ENCODE results near the gene DNAH11. TPM values are rescaled to one million over a fixed set of nuclear protein-coding genes. Genes with fewer than 3 reads are reported as not detected.

The DNAH11 gene
- total RNA-seq, 1 experiment from 2014 or later = 0.91 TPM

DNA sequence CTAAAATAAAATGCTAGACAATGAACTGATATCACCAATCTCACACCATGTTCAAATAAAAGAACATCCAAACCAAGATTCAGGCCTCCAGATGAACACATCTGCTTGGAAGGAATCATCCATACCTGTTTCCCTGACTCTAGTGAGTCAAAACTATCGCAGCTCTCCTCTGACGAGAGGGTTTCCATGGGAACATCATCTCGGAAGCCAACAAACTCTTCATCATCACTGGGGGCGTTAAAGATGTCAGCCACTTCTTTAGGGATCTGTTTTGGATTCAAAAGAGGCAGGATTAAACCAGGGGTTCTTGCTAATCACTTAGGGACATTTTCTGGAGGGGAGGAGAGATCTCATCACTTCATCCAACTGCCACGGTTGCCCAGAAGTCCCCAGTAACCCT is 373.8 kb downstream of the DNAH11 start:
- TF ChIP-seq, protein P1, sequence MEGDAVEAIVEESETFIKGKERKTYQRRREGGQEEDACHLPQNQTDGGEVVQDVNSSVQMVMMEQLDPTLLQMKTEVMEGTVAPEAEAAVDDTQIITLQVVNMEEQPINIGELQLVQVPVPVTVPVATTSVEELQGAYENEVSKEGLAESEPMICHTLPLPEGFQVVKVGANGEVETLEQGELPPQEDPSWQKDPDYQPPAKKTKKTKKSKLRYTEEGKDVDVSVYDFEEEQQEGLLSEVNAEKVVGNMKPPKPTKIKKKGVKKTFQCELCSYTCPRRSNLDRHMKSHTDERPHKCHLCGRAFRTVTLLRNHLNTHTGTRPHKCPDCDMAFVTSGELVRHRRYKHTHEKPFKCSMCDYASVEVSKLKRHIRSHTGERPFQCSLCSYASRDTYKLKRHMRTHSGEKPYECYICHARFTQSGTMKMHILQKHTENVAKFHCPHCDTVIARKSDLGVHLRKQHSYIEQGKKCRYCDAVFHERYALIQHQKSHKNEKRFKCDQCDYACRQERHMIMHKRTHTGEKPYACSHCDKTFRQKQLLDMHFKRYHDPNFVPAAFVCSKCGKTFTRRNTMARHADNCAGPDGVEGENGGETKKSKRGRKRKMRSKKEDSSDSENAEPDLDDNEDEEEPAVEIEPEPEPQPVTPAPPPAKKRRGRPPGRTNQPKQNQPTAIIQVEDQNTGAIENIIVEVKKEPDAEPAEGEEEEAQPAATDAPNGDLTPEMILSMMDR (IDR thresholded peaks at IDR 0.05; ENCODE audit: unreplicated experiment) = no peak
- Mint-ChIP-seq H3K36me3 (ENCODE audit: insufficient read depth, unreplicated experiment) (peaks cover 16% of the 10 kb centered on the region), H3K27ac (ENCODE audit: low read depth, unreplicated experiment) (peak overlapping the region; percentile 31), H3K4me1 (ENCODE audit: insufficient read depth, unreplicated experiment) (peaks cover 5% of the 10 kb centered on the region), H3K27me3 (ENCODE audit: insufficient read depth, unreplicated experiment) (no peaks in the 10 kb centered on the region), H3K9me3 (ENCODE audit: unreplicated experiment) (no peaks in the 10 kb centered on the region), H3K4me3 (ENCODE audit: unreplicated experiment) (no peak overlapping the region)
- POLR2A ChIA-PET = no interaction called here
- CTCF ChIA-PET = interaction anchor here (0.5 kb wide), 1 partner anchor 484 kb away, joined by 3 read pairs; no protein-coding TSS in a partner anchor
- intact Hi-C loops (cut with micrococcal nuclease) = no loop called here
- no peak for DNase-seq (ENCODE audit: unreplicated experiment)
- BruUV-seq (replicated peaks) = no TSS peak

DNA sequence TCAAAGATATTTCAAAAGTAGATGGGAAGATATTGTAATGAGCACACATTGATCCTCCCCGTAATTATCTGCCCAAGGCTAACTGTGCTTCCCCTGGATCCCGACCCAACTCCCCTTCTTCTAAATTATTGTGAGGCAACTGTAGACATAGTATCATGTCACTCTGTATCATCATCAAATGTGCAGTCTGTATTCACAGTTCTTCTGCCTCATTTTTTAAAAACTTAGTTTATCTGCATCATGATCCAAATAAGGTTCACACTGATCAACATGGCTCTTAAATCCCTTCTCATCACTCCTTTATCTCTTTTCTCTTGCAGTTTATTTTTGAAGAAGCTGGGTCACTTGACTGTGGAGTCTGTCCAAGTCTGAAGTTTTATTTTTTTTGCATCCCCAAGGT is 375.4 kb downstream of the DNAH11 start:
- CTCF ChIA-PET = no interaction called here
- TF ChIP-seq, protein P1 (IDR thresholded peaks at IDR 0.05; ENCODE audit: unreplicated experiment) = no peak
- BruUV-seq (replicated peaks) = no TSS peak
- no peaks in the 10 kb centered on the region for H3K9me3 Mint-ChIP-seq (ENCODE audit: unreplicated experiment)
- DNase-seq (ENCODE audit: unreplicated experiment) = no peak
- intact Hi-C loops (cut with micrococcal nuclease) = no loop called here
- no peaks in the 10 kb centered on the region for H3K27me3 Mint-ChIP-seq (ENCODE audit: insufficient read depth, unreplicated experiment)
- no peak overlapping the region for H3K27ac Mint-ChIP-seq (ENCODE audit: low read depth, unreplicated experiment)
- H3K4me1 Mint-ChIP-seq (ENCODE audit: insufficient read depth, unreplicated experiment) = peaks cover 12% of the 10 kb centered on the region
- H3K4me3 Mint-ChIP-seq (ENCODE audit: unreplicated experiment) = no peak overlapping the region
- POLR2A ChIA-PET = no interaction called here
- peaks cover 11% of the 10 kb centered on the region for H3K36me3 Mint-ChIP-seq (ENCODE audit: insufficient read depth, unreplicated experiment)

DNA sequence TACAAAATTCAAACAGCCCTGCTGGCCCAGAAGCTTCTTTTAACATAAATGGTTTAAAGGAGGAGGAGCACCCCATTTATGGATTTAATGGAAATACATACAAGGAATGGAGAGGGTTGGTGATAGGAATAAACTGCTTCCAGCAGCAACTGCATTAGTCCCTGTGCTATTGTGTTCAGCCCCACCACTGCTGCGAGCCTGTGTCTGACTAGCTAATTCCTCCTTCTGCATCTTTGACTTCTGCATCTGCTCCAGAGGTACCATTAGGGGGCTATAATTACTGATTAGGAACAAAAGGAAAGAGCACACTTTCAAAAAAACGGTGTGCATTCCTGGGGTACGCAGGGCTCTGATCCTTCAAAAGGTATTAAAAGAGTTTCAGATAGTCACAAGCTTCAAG is 378.1 kb downstream of the DNAH11 start:
- POLR2A ChIA-PET = interaction anchor here (0.5 to 1.3 kb wide), 2 partner anchors 10 to 477 kb away, joined by 3 read pairs; no protein-coding TSS in a partner anchor
- CTCF ChIA-PET = interaction anchor here (0.6 kb wide), 2 partner anchors 71 to 781 kb away, joined by 3 to 4 read pairs; no protein-coding TSS in a partner anchor

DNA sequence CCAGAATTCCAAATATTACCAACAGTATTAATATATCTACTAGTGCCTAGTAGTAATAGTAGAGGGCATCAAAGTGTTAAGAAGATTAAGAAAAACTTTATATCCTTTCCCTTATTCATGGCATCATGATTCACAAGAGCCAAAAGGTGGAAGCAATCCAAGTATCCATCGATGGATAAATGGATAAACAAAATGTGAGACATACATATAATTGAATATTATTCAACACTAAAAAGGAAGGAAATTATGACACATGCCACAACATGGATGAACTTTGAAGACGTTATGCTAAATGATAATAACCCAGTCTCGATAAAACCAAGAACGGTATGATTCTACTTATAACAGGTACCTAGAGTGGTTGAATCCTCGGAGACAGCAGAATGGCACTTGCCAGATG is 379.8 kb downstream of the DNAH11 start:
- ChIA-PET POLR2A (interaction anchor here (2.0 kb wide), 1 partner anchor 22 kb away, joined by 11 read pairs; no protein-coding TSS in a partner anchor), CTCF (no interaction called here)
- no TSS peak for BruUV-seq (replicated peaks)

More for the DNA sequence above, 378.1 kb downstream of the DNAH11 start:
- DNase-seq (ENCODE audit: unreplicated experiment) = no peak
- no TSS peak for BruUV-seq (replicated peaks)
- Mint-ChIP-seq H3K36me3 (ENCODE audit: insufficient read depth, unreplicated experiment) (no peaks in the 10 kb centered on the region), H3K4me1 (ENCODE audit: insufficient read depth, unreplicated experiment) (peaks cover 10% of the 10 kb centered on the region), H3K27me3 (ENCODE audit: insufficient read depth, unreplicated experiment) (no peaks in the 10 kb centered on the region), H3K9me3 (ENCODE audit: unreplicated experiment) (no peaks in the 10 kb centered on the region), H3K4me3 (ENCODE audit: unreplicated experiment) (no peak overlapping the region), H3K27ac (ENCODE audit: low read depth, unreplicated experiment) (no peak overlapping the region)
- intact Hi-C loops (cut with micrococcal nuclease) = no loop called here
- TF ChIP-seq, protein P1 (IDR thresholded peaks at IDR 0.05; ENCODE audit: unreplicated experiment) = no peak

More for the DNA sequence above, 379.8 kb downstream of the DNAH11 start:
- Mint-ChIP-seq H3K27me3 (ENCODE audit: insufficient read depth, unreplicated experiment) (no peaks in the 10 kb centered on the region), H3K4me3 (ENCODE audit: unreplicated experiment) (no peak overlapping the region), H3K9me3 (ENCODE audit: unreplicated experiment) (no peaks in the 10 kb centered on the region), H3K27ac (ENCODE audit: low read depth, unreplicated experiment) (no peak overlapping the region), H3K4me1 (ENCODE audit: insufficient read depth, unreplicated experiment) (peaks cover 10% of the 10 kb centered on the region), H3K36me3 (ENCODE audit: insufficient read depth, unreplicated experiment) (peaks cover 7% of the 10 kb centered on the region)
- intact Hi-C loops (cut with micrococcal nuclease) = no loop called here
- TF ChIP-seq, protein P1 (IDR thresholded peaks at IDR 0.05; ENCODE audit: unreplicated experiment) = no peak
- no peak for DNase-seq (ENCODE audit: unreplicated experiment)

Measured in MCF 10A (cell line).